ENCODE measurements around the gene SHROOM3.

DNA sequence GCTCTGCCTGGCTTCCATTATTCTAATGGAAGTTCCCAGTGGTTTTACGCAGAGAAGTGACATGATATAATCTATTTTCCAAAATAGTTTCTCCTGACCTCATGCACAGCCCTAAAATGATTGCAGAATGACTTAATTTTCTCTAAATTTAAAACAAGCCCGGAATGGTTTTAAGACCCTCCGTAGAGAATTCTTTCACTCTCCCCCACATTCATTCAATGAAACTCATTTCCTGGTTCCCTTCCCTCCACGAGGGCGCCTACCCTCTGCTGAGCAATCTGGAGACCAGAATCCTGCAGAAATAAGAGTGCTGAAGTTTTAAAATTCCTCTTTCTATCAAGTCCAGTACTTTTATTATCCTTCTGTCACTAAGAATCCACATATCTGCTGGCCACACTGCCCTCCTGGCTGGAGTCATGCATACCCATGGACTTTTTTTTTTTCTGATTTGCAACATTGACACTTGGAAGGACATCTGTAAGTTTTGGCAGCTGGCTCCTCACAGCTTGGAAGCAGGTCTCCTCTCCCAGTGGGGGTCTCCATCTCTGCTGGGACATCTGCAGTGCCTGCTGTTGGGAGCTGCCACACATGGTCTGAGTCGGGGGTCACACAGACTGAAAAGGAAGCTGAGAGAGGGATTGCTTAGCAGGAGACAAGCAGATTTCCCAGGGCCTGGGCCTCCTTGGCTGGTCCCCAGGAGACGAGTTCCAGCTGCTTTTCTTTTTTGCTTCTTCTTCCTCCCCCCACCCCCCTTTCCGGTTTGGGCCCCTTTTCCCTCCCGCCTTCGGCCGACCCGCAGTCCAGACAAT lies 376.8 kb downstream of the SHROOM3 start:
- TF ChIP-seq, protein P1, sequence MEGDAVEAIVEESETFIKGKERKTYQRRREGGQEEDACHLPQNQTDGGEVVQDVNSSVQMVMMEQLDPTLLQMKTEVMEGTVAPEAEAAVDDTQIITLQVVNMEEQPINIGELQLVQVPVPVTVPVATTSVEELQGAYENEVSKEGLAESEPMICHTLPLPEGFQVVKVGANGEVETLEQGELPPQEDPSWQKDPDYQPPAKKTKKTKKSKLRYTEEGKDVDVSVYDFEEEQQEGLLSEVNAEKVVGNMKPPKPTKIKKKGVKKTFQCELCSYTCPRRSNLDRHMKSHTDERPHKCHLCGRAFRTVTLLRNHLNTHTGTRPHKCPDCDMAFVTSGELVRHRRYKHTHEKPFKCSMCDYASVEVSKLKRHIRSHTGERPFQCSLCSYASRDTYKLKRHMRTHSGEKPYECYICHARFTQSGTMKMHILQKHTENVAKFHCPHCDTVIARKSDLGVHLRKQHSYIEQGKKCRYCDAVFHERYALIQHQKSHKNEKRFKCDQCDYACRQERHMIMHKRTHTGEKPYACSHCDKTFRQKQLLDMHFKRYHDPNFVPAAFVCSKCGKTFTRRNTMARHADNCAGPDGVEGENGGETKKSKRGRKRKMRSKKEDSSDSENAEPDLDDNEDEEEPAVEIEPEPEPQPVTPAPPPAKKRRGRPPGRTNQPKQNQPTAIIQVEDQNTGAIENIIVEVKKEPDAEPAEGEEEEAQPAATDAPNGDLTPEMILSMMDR (IDR thresholded peaks at IDR 0.05): no peak
- TF ChIP-seq POLR2A (IDR thresholded peaks at IDR 0.05) (no peak), POLR2AphosphoS5 (IDR thresholded peaks at IDR 0.05) (no peak)
